CMK (cell line): ENCODE measurements around the gene BRMS1L.

ENCODE experiments used
- DNase-seq: peaks from one replicate; pipeline ENCODE4 v3.0.0-alpha.2; 2010; ENCODE audit warnings: low read depth

The BRMS1L gene

DNA sequence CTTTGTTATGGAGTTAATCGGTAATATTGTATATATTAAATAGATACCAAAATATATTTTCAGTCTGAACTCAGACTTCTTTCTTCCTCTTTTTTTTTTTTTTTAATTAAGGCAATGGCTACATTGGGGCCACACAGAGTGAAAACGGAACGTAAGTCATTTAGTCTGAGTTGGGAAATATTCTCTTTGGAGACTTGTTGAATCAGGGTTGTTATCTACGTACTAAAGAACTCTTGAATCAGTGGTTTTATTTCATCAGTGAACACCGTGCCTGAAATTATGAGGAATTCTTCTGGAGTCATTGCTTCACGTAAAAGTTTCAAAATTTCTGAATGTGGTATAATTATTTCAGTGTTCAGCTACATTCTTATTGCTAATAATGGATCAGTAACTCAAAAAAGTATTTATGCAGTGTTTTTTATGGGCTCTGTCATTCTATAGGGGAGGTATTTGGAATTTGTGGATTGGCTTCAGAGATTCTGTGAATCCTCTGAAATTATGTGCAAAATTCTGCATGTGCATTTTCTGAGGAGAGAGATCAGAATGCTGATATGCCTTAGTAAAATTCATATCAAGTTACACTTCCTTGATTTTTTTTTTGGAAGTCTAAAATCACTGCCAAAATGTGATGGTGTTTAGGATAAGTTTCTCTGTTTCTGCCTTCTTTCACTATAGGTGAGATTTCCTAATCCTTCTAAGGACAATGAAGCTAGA is 39.6 kb downstream of the BRMS1L start:
- DNase-seq: no peak

GRCh38 chr14:35866595-35867279 is 40.6 kb downstream of the BRMS1L start:
- DNase-seq: no peak

GRCh38 chr14:35867280-35867629 is 41.1 kb downstream of the BRMS1L start:
- DNase-seq: no peak

- DNase-seq: no peak
Measured at GRCh38 chr14:35875296-35875695, 49.2 kb downstream of the BRMS1L start.

- no peak for DNase-seq
Measured at GRCh38 chr14:35877276-35877675, 51.1 kb downstream of the BRMS1L start.

DNA sequence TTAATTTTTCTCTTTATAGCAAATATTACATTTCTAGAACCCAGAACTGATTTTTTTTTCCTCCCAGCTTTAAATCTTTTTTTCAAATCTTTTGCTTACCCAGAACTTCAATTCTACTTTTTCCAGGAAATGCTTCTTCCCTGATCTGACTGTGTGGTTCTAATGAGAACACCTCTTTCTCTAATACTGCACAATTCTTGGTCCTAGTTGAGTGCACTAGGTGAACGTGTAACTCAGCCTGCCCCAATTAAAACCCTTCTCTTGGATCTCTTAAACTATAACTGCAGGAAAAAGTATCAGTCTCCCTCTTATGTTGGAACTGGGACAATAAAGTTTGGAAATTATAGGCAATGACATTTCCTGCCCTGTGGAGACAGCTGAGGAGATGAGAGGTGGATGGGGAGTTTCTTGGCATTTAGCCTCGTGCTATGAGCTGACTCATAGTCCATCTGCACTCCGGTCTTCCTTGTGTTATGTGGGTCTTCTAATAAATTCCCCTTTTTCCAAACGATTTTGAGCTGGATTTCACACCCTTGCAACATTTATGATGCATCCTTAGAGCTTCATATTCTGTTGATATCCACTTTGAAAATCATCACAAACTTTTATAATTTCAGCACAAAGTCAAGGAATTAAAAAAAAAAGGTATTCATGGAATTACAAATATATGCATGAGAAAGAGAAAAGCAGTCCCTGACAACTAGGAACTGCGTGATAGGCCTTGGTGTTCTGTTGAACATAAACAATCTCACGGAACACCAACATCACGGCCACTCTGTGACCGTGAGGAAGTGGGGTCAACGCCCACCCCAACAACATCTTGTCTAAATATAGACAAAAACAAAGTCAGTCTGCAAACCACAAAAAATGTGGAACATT is 52.4 kb downstream of the BRMS1L start:
- DNase-seq: no peak

GRCh38 chr14:35879151-35879648 is 53.1 kb downstream of the BRMS1L start:
- DNase-seq: no peak

GRCh38 chr14:35879654-35880249 is 53.6 kb downstream of the BRMS1L start:
- DNase-seq: no peak

GRCh38 chr14:35881280-35881679 is 55.1 kb downstream of the BRMS1L start:
- no peak for DNase-seq

DNA sequence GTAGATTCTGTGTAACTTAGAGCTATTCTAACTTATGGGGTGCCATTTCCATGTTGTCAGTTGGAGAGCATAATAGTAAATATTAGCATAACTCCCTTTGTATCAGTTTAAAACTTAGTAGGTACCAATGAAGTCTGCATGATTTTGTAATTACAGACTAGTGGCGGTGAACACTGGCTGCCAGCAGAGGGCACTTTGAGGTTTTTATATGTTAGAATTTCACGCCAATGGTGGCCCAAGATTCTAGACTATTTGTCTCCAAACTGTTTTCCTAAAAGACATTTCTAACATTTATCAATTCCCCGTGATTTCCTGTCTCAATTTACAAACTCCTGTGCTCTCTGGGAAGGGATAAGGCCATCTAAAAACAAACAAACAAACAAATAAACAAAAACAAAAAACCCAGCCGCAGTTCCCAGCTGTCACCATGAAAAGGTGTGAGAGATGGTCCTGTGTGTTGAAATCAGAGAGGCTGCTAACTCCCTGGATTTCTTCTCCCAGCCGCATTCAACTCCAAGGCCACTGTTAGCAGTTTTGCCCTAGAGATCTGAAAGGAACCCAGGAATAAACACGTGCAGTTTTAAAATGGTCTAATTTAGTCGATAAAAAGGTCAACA is 57.6 kb downstream of the BRMS1L start:
- no peak for DNase-seq

GRCh38 chr14:35890308-35890707 is 64.2 kb downstream of the BRMS1L start:
- no peak for DNase-seq

- DNase-seq: no peak
Measured at GRCh38 chr14:35895256-35895655, 69.1 kb downstream of the BRMS1L start.

DNA sequence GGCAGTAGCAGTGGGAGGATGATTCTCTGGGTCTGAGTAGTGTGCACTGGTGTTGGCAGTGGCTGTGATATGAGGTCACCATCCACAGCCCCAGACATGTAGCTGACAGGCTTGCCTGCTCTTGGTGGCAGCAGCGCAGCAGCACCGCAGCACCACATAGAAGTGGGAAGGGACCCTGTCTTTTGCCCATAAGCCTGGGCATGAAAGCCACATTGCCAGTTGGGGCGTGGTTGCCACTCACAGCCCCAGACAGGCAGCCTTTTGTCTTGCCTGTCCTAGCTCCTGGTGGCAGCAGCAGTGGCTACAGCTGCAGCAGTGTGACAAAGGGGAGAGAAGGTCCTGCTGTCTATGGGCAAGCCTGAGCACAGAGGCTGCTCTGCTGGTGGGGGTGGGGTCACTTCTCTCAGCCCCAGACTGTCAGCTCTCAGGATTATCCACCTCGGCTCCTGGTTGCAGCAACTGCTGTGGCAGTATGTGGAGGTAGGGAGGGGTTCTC is 71.5 kb downstream of the BRMS1L start:
- no peak for DNase-seq

DNA sequence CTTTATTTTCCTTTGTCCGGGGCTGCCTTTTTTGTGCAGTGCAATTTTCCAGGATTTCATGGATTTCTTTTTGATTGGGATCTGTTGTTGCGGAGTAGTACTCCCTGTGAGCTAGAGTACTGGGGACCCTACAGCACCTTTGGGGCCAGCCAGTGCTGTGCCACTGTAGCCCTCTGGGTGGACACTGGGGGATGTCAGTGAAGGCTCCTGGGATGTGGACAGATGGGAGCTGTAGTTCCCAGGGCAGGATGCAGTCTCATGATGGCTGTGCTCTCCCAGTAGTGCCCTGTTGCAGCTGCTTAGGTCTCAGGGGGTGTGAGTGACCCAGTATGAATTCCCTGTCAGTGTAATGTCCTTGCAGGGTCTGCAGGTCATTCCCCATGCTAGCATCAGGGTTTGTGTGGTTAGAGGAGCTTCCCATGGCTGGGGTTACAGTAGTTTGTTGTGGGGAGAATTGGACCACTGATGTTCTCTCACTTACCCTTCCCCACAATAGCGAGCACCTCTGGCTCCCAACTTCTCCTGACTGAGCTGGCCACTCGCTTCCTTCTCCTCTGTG is 72.2 kb downstream of the BRMS1L start:
- no peak for DNase-seq

DNA sequence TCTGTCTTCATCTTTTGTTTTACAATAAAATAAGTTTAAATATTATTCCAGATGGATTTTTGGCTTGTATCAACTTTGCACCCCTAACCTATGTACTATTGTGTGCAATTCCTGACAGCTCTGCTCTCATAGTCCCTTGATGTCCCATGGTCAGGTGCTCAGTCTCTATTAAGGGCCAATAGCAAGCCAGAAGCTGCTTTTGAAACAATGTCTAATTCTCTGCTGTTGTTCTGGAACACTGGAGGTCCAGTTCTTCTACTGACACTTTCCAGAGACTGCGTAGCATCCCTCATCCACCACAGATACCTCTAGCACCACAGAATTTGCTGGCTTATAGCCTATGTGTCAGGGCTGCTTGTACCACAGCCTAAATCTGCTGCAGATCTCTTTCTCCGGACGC is 74.6 kb downstream of the BRMS1L start:
- no peak for DNase-seq

DNA sequence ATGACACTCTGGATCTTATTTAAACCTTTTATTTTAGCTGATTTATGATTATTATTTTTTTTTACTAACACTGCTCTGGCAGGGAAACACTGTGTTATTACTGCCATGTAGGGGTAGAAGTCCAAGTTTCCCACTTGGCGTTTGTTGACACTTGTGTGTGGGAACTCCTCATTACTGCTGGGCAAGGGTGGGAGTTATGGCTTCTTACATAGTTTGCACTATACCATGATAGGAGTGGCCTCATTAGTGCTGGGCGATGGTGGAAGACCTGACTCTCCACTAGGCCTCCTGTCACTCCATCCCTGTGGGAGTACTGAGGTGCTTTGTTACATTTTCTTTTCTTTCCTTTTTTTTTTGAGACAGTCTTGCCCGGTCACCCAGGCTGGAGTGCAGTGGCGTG is 83.5 kb downstream of the BRMS1L start:
- no peak for DNase-seq

DNA sequence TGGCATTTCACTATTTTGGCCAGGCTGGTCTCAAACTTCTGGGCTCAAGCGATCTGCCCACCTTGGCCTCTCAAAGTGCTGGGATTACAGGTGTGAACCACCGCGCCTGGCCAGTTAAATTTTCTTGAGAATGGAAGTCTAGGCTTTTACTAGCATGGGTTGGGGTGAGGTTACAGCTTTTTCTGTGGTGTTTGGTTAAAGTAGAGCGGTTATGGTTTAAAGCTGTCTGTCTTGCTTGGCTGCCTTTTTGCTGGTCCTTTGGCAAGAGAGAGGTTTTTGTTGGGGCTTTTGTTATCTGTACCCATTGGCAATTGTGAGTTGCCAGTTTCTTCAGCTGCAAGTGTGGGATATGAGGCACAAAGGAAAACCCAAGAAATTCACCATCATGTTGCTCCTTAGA is 84.1 kb downstream of the BRMS1L start:
- no peak for DNase-seq

DNA sequence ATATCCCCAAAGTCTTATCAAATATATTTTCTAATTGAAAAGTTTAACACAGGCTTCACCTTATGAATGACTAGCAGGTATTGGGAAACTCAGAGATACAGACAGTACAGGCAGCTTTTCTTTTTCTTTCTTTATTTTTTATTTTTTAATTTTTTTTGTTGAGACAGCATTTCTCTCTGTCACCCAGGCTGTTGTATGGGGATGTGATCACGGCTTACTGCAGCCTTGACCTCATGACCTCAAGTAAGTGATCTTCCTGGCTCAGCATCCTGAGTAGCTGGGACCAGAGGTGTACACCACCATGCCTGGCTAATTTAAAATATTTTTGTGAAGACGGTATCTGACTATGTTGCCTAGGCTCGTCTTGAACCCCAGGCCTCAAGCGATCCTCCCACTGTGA is 85.0 kb downstream of the BRMS1L start:
- DNase-seq: no peak

DNA sequence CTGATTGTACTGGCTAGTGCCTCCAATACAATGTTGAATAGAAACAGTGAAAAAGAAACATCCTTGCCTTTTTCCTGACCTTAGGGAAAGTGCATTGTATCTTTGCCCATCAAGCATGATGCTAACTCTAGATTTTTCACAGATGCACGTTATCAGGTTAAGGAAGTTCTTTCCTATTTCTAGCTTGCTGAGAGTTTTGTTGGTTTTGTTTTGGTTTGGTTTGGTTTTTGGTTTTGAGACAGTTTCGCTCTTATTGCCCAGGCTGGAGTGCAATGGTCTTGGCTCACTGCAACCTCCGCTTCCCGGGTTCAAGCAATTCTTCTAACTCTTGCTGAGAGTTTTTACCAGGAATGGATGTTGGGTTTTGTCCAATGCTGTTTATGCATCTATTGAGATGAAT is 89.0 kb downstream of the BRMS1L start:
- DNase-seq: no peak

- no peak for DNase-seq
Measured at GRCh38 chr14:35915775-35916174, 89.6 kb downstream of the BRMS1L start.
